Endothelial cell of hepatic sinusoid (primary cell): ENCODE results near the gene STEAP3.

Source experiments
- in situ Hi-C: cut with HindIII; loops from 2 replicates; pipeline ENCODE4 v1.10.0; 2017; ENCODE audit warnings: low sequenced_read_pairs

STEAP3 gene

GRCh38 chr2:119197126-119197405 lies 26.6 kb upstream of the STEAP3 start:
- in situ Hi-C loops = no loop called here

- in situ Hi-C loops = no loop called here
These were observed 25.9 kb upstream of the STEAP3 start for GRCh38 chr2:119197529-119198239.

- in situ Hi-C loops = no loop called here
These were observed 25.3 kb upstream of the STEAP3 start for GRCh38 chr2:119198240-119198840.

- in situ Hi-C loops = no loop called here
These were observed 21.8 kb upstream of the STEAP3 start for GRCh38 chr2:119201815-119202214.

- in situ Hi-C loops = no loop called here
These were observed 20.9 kb upstream of the STEAP3 start for GRCh38 chr2:119202610-119203310.

GRCh38 chr2:119204525-119204924 lies 19.1 kb upstream of the STEAP3 start:
- in situ Hi-C loops = no loop called here

- in situ Hi-C loops = no loop called here
These were observed 18.5 kb upstream of the STEAP3 start for GRCh38 chr2:119205001-119205706.

GRCh38 chr2:119206201-119206600 lies 17.4 kb upstream of the STEAP3 start:
- in situ Hi-C loops = no loop called here

- in situ Hi-C loops = no loop called here
These were observed 16.2 kb upstream of the STEAP3 start for GRCh38 chr2:119207447-119207846.

GRCh38 chr2:119208791-119209203 lies 14.8 kb upstream of the STEAP3 start:
- in situ Hi-C loops = no loop called here

GRCh38 chr2:119212139-119212800 lies 11.4 kb upstream of the STEAP3 start:
- in situ Hi-C loops = no loop called here

GRCh38 chr2:119214453-119215037 lies 9.1 kb upstream of the STEAP3 start:
- in situ Hi-C loops = no loop called here

- in situ Hi-C loops = no loop called here
These were observed 6.6 kb upstream of the STEAP3 start for GRCh38 chr2:119216994-119217393.

GRCh38 chr2:119218478-119219064 lies 5.1 kb upstream of the STEAP3 start:
- in situ Hi-C loops = no loop called here

- in situ Hi-C loops = no loop called here
These were observed 3.8 kb upstream of the STEAP3 start for GRCh38 chr2:119219873-119220272.

GRCh38 chr2:119220720-119221301 lies 2.8 kb upstream of the STEAP3 start:
- in situ Hi-C loops = no loop called here

- in situ Hi-C loops = no loop called here
These were observed 2.0 kb upstream of the STEAP3 start for GRCh38 chr2:119221609-119222008.

- in situ Hi-C loops = no loop called here
These were observed 1.4 kb upstream of the STEAP3 start for GRCh38 chr2:119222213-119222612.

GRCh38 chr2:119222863-119223520 lies 642 bp upstream of the STEAP3 start:
- in situ Hi-C loops = no loop called here
